ENCODE results near the gene KRT72. TPM values are rescaled to one million over a fixed set of nuclear protein-coding genes. Genes with fewer than 3 reads are reported as not detected.

KRT72 gene
- total RNA-seq, 1 donor: not detected

- Histone ChIP-seq H3K27me3 (ENCODE audit: insufficient read depth, low read length) (peaks cover 14% of the 10 kb centered on the region), H2AFZ (ENCODE audit: low read length) (no peak overlapping the region), H3K4me2 (ENCODE audit: insufficient read depth, low read length) (no peak overlapping the region), H3K79me2 (ENCODE audit: insufficient read depth, low read length) (no peaks in the 10 kb centered on the region), H3K27ac (ENCODE audit: low read depth, low read length) (no peak overlapping the region), H3K4me3 (ENCODE audit: insufficient read depth, low read length) (no peak overlapping the region), H4K20me1 (ENCODE audit: insufficient read depth, low read length) (no peaks in the 10 kb centered on the region), H3K36me3 (ENCODE audit: insufficient read depth, low read length) (no peaks in the 10 kb centered on the region), H3K4me1 (ENCODE audit: insufficient read depth, low read length) (no peaks in the 10 kb centered on the region), H3K9me3 (ENCODE audit: low read depth, low read length) (no peaks in the 10 kb centered on the region)
- DNase-seq (ENCODE audit: insufficient read length, low spot score, missing footprints): no peak
- TF ChIP-seq, protein P1, sequence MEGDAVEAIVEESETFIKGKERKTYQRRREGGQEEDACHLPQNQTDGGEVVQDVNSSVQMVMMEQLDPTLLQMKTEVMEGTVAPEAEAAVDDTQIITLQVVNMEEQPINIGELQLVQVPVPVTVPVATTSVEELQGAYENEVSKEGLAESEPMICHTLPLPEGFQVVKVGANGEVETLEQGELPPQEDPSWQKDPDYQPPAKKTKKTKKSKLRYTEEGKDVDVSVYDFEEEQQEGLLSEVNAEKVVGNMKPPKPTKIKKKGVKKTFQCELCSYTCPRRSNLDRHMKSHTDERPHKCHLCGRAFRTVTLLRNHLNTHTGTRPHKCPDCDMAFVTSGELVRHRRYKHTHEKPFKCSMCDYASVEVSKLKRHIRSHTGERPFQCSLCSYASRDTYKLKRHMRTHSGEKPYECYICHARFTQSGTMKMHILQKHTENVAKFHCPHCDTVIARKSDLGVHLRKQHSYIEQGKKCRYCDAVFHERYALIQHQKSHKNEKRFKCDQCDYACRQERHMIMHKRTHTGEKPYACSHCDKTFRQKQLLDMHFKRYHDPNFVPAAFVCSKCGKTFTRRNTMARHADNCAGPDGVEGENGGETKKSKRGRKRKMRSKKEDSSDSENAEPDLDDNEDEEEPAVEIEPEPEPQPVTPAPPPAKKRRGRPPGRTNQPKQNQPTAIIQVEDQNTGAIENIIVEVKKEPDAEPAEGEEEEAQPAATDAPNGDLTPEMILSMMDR (IDR thresholded peaks at IDR 0.05; ENCODE audit: extremely low read depth, low read depth, low read length): no peak
These were observed 58.4 kb downstream of the KRT72 start for GRCh38 chr12:52542785-52543318.

GRCh38 chr12:52542157-52542556 is 59.1 kb downstream of the KRT72 start:
- Histone ChIP-seq H3K27ac (ENCODE audit: low read depth, low read length) (no peak overlapping the region), H3K79me2 (ENCODE audit: insufficient read depth, low read length) (no peaks in the 10 kb centered on the region), H3K4me2 (ENCODE audit: insufficient read depth, low read length) (no peak overlapping the region), H4K20me1 (ENCODE audit: insufficient read depth, low read length) (no peaks in the 10 kb centered on the region), H3K9me3 (ENCODE audit: low read depth, low read length) (no peaks in the 10 kb centered on the region), H3K36me3 (ENCODE audit: insufficient read depth, low read length) (no peaks in the 10 kb centered on the region), H3K27me3 (ENCODE audit: insufficient read depth, low read length) (peaks cover 9% of the 10 kb centered on the region), H2AFZ (ENCODE audit: low read length) (no peak overlapping the region), H3K4me3 (ENCODE audit: insufficient read depth, low read length) (no peak overlapping the region), H3K4me1 (ENCODE audit: insufficient read depth, low read length) (no peaks in the 10 kb centered on the region)
- TF ChIP-seq, protein P1 (IDR thresholded peaks at IDR 0.05; ENCODE audit: extremely low read depth, low read depth, low read length): no peak
- no peak for DNase-seq (ENCODE audit: insufficient read length, low spot score, missing footprints)

- Histone ChIP-seq H3K27ac (ENCODE audit: low read depth, low read length) (no peak overlapping the region), H3K36me3 (ENCODE audit: insufficient read depth, low read length) (no peaks in the 10 kb centered on the region), H4K20me1 (ENCODE audit: insufficient read depth, low read length) (no peaks in the 10 kb centered on the region), H3K4me3 (ENCODE audit: insufficient read depth, low read length) (no peak overlapping the region), H3K9me3 (ENCODE audit: low read depth, low read length) (no peaks in the 10 kb centered on the region), H3K79me2 (ENCODE audit: insufficient read depth, low read length) (no peaks in the 10 kb centered on the region), H3K4me1 (ENCODE audit: insufficient read depth, low read length) (no peaks in the 10 kb centered on the region), H2AFZ (ENCODE audit: low read length) (no peak overlapping the region), H3K4me2 (ENCODE audit: insufficient read depth, low read length) (no peak overlapping the region), H3K27me3 (ENCODE audit: insufficient read depth, low read length) (peaks cover 9% of the 10 kb centered on the region)
- DNase-seq (ENCODE audit: insufficient read length, low spot score, missing footprints): no peak
- TF ChIP-seq, protein P1 (IDR thresholded peaks at IDR 0.05; ENCODE audit: extremely low read depth, low read depth, low read length): no peak
These were observed 59.6 kb downstream of the KRT72 start for GRCh38 chr12:52541709-52542108.

DNA sequence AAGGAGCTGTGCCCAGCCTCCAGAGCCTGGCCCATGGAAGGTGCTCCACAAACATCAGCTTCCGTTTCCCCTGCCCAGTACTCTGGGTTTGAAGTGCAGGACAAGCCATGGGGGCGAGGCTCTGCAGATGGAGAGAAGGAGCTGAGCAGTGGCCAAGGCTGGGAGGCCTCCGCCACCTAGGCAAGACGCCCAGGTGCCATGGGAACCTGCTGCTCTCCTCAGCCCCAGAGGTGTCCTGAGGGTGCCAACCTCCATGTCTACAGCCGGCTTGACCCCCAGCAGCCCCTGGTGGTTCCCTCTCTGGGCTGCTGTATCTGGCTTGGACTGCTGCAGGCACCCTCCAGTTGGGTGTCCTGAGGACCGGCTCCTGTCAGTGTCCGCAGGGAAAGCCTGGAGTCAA is 60.7 kb downstream of the KRT72 start:
- no peaks in the 10 kb centered on the region for H3K4me1 ChIP-seq (ENCODE audit: insufficient read depth, low read length)
- no peak for DNase-seq (ENCODE audit: insufficient read length, low spot score, missing footprints)
- H3K27me3 ChIP-seq (ENCODE audit: insufficient read depth, low read length): peaks cover 9% of the 10 kb centered on the region
- no peak overlapping the region for H3K27ac ChIP-seq (ENCODE audit: low read depth, low read length)
- H2AFZ ChIP-seq (ENCODE audit: low read length): no peak overlapping the region
- TF ChIP-seq, protein P1 (IDR thresholded peaks at IDR 0.05; ENCODE audit: extremely low read depth, low read depth, low read length): no peak
- no peaks in the 10 kb centered on the region for H3K79me2 ChIP-seq (ENCODE audit: insufficient read depth, low read length)
- H4K20me1 ChIP-seq (ENCODE audit: insufficient read depth, low read length): no peaks in the 10 kb centered on the region
- no peak overlapping the region for H3K4me2 ChIP-seq (ENCODE audit: insufficient read depth, low read length)
- no peaks in the 10 kb centered on the region for H3K9me3 ChIP-seq (ENCODE audit: low read depth, low read length)
- no peak overlapping the region for H3K4me3 ChIP-seq (ENCODE audit: insufficient read depth, low read length)
- no peaks in the 10 kb centered on the region for H3K36me3 ChIP-seq (ENCODE audit: insufficient read depth, low read length)

Data from osteoblast (primary cell).